Fibroblast of peridontal ligament (primary cell): ENCODE measurements around the gene PSG1.
A peak's percentile ranks its signal among the peaks of the same experiment; 100 is the strongest.
"Not testable (repeated sequence)": the region's sequence is repeated elsewhere in the genome, so short reads cannot be mapped to it uniquely, and the experiment has no call there.

Experiments used
- DNase-seq: peaks from one replicate; pipeline ENCODE4 v3.0.0-alpha.2; 2010; ENCODE audit errors: extremely low read depth

The PSG1 gene

DNA sequence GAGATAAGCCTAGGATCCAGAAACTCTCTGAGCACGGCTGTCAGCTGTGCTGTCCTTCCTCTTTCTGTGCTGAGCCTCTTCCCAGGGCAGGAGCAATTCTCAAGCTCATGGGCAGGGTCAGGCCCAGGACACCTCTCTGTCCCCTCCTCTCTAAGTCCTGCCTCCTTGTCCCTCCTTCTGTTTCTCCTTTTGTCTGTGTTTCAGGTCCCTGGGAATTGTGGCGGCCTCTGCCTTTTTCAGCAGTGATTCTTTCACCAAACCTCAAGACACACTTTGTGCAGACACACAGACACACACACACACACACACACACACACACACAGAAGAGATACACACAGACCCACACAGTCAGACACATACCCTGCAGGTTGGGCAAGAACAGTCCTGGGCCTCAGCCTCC, at the start of gene PSG1:
Gene PSG1 (minus strand): TSS at position 101 of the 400 bp plus-strand sequence. CDS start 132 bp downstream, outside the sequence.
- DNase-seq = no peak

DNA sequence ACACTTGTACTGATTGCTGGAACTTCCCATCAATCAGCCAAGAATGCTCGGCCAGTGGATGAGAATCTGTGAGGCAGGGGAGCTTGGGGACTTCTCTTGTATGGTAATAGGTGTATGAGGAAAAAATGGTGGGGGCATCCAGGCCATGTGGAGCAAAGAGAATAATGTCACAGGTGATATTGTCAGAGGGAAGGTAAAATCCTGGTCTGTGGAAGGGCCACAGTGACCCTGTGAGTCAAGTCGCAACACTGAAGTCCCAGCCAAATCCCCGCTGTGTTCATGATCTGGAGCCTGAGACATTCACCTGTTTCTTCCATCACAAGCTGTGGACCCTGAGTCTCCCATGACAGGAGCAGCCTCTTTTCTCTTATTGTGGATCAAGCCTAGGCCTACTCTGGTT, 49.4 kb upstream of the PSG1 start:
- no peak for DNase-seq

DNA sequence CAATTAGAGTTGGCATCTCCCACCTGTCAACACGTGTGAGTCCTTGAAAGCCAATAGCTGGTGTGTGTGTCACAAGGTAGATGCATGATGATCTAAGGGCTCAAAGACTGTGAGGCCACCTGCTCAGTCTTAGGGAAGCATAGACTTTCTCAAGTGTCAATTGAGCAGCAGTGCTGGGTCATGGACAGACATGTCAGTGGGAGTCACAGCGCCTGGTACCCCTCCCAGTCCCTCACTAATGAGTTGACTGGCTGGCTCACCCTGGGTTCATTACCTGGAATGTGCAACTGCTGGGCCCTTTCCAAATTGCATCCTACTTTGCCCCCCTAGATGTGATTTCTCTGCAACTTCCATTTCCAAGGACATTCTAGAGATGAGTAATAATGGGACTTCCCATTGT, 47.3 kb upstream of the PSG1 start:
- no peak for DNase-seq

DNA sequence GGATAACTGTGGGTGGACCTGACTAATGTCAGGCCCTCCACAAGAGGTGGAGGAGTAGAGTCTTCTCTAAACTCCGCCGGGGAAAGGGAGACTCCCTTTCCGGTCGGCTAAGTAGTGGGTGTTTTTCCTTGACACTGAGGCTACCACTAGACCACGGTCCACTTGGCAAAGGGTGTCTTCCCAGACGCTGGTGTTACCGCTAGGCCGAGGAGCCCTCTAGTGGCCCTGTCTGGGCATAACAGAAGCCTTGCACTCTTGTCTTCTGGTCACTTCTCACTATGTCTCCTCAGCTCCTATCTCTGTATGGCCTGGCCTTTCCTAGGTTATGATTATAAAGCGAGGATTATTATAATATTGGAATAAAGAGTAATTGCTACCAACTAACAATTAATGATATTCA, 43.6 kb upstream of the PSG1 start:
- peak; percentile 72 for DNase-seq

DNA sequence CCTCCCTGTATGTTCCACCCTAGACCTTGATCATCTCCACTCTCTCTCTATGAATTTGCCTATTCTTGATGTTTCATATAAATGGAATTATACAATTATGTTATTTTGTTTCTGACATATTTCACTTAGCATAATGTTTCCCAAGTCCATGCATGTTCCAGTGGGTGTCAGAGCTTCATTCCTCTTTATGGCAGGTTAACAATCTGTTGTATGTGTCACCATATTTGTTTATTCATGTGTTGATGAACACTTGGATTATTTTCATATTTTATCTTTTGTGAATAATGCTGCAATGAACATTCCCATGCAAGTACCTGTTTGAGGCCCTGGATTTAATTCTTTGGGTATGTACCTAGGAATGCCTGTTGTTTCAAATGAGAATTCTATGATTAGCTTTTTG, 41.5 kb upstream of the PSG1 start:
- not testable (repeated sequence) for DNase-seq

DNA sequence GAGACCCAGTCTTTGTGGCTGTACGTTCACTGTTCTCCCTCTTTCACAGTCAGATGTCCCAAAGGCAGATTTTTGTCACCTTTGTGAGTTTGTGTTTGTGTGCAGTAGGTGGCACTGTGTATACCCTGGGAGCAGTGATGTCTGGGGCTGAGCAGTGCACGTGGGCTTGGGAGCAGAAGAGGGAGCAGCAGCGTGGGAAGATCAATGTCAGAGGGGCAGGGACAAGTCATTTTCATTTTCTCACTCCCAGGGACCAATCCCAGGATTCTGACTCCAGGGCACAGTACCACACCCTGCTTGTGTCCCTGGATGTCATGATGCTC, 40.2 kb upstream of the PSG1 start:
- no peak for DNase-seq

DNA sequence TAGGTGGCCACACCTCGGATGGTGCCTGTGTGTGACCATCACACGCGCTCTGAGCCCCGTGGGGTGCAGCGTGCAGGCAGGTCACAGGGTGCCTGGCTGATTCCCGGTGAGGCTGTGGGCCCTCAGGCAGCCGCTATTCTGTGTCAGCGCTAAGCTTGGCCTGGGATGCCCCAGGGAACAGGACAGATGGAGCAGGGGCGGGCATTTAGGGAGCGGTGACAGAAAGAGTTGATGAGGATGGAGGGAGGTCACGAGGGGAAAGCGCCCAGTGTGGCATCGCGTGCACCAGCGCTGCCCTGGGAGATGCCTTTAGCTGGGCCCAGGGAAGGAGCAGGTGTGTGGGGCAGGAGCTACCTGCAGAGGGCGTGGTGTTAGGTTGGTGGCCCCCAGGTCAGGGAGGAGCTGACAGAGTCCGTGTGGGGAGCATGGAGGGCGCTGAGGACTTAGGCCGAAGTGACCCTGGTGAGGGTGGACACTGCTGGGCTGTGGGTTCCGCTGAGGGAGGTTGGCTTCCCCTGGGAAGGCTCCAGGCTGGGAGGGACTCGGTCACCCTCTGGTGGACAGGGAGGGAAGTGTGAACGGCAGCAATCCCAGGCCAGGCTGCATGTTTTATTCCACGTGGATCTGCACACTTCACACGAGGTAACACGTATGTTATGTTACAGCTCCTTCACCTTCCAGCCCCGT, 39.7 kb upstream of the PSG1 start:
- DNase-seq = not testable (repeated sequence)

DNA sequence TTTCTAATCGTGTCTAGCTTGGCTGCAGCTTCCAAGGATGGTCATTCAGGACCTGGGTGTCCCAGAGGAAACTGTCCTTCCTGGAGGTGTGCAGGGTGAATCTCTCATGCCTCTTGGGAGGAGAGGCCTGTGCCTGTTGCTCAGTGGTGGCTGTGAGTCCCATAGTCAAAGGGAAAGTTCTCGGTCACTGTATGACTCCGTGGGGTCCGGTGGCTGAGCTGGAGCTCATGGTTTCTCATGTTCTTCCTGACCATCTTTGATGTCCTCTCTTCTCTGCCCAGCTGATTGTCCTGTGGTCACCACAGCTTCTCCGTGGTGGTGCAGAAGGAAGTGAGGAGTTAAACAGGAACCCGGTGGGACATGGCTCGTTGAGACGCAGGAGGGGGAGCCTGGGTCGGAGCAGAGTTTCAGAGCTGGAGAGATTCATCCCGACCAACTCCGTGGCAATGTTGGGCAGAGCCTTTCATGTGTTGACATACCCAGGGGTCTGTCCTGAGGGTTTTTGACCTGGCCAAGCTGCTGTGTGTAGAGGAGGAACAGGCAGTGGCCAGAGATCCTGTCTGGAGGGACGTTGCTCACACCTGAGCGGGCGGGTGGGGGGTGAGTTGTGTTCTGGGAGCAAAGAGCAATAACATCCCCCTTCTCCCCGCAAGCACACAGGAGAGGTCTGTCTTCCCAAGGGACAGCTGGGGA, 39.0 kb upstream of the PSG1 start:
- not testable (repeated sequence) for DNase-seq

DNA sequence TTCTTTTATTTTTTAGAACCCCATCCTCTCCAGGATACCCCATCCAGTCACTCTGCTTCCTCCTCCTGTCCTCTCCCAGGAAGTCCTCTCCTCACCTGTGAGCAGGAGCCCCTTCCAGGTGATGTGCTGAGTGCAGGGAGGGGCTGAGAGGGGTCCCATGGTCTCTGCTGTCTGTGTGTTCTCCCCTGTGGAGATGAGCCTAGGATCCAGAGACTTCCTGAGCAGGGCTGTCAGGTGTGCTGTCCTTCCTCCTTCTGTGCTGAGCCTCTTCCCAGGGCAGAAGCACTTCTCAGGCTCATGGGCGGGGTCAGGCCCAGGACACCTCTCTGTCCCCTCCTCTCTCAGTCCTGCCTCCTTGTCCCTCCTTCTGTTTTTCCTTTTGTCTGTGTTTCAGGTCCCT, 38.1 kb upstream of the PSG1 start, which contains the start of gene PSG6:
Gene PSG6 (minus strand): TSS at position 261 of the 400 bp plus-strand sequence. CDS start 102 bp downstream, at position 159.
- not testable (repeated sequence) for DNase-seq

DNA sequence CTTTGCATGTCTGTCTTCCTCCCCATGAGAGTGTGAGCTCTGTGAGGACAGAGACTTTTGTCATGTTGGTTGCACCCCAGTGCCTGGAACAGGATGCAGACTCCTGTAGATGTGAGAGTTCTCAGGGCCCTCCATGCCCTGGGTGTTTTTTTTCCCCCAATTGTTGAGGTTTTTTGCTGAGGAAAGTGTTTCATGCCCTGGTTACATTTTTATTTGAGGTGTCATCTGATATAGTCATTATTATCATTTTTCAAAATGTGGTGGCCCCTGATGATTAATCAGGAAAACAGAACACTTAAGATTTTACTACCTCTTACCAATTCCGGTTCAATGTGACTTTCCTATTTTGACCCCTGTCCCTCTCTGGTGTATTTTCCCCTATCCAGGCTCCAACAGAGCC, 37.4 kb upstream of the PSG1 start:
- DNase-seq = not testable (repeated sequence)

DNA sequence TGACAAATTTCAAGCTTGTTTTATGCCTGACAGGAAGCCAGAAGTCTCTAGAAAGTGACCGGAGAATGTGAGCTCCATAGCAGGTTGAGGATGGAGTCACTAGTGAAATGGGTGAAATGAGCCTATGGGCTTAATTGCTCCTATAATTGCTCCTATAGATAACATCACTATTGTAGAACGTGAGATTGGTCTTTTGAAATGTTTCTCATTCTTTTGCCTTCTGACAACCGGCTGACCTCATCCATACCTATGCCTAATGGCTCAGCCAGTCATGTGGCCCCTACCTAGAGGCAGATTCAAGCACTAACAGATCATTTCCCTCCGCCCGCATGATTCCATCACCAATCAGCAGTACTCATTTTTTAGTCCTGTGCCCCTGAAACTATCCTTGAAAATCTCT, 34.0 kb upstream of the PSG1 start:
- not testable (repeated sequence) for DNase-seq

DNA sequence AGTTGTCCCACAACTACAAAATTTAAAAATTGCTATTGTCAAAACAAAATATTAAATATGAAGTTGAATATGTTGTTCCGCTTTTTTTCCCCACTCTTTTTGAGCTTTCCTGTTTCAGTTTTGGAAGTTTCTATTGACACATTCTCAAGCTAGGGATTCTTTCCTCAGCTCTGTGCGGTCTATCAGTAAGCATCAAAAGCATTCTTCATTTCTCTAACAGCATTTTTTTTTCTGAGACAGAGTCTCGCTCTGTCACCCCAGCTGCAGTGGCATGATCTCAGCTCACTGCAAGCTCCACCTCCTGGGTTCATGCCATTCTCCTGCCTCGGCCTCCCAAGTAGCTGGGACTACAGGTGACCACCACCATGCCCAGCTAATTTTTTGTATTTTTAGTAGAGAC, 33.4 kb upstream of the PSG1 start:
- DNase-seq = not testable (repeated sequence)

DNA sequence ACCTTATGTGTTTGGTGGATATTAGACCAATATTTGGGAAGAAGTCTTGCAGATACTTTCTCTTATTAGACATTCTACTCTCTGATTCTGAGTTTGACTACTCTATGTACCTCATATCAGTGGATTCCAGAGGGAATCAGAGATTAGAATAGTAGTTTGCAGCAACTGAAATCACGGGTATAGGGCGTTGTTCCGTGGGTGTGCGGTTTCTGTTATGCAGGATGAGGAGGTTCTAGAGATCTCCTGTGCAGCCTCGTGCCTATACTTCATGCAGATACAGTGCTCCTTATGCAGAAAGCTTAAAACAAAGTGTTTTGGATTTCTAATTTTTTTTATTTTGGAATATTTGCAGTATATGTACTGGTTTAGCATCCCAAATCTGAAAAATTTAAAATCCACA, 32.2 kb upstream of the PSG1 start:
- DNase-seq = not testable (repeated sequence)

DNA sequence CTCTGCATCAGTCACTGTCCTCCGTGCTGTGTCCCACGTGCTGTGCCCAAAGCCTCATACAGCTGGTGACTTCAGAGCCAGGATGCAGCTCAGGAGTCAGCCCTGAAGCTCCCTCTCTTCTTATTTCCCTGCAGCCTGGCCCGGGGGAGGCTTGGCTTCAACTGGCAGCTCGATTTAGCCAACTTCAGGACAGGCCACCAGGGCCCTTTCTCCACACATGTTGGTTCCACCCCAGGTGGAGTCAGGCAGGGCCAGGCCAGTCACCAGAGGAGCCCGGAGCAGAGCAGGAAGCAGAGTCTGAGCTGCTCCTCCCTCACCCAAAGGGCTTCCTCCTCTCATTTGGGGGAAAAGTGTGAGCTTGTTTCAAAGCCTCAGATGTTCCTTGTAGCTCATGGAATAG, 26.6 kb upstream of the PSG1 start:
- DNase-seq = not testable (repeated sequence)

DNA sequence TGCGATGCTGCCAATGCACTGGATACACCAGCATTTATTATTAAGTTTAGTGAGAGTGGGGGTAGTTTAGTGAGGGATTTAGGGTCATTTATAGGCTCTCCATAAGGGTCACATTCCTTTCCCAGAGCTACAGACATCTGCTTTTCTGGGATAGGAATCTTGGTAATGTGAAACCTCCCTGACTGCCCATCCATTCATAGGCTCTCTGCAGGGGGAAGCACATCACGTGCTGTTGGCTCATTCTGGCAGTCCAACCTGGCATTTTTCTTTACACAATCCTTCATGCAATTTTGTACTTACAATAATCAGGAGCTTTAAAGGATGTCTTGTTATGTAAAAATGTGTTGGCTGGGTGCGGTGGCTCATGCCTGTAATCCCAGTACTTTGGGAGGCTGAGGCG, 21.0 kb upstream of the PSG1 start:
- peak; percentile 41 for DNase-seq

DNA sequence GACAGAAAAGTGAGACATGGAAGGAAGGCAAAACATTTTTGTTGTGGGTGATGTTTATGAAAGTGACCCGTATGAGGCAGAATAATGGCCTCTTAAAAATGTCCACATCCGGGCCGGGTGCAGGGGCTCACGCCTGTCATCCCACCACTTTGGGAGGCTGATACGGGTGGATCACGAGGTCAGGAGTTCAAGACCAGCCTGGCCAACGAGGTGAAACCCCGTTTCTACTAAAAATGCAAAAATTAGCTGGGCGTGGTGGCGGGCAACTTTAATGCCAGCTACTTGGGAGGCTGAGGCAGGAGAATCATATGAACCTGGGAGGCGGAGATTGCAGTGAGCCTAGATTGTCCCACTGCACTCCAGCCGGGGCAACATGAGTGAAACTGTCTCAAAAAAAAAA, 20.2 kb upstream of the PSG1 start:
- DNase-seq = not testable (repeated sequence)

DNA sequence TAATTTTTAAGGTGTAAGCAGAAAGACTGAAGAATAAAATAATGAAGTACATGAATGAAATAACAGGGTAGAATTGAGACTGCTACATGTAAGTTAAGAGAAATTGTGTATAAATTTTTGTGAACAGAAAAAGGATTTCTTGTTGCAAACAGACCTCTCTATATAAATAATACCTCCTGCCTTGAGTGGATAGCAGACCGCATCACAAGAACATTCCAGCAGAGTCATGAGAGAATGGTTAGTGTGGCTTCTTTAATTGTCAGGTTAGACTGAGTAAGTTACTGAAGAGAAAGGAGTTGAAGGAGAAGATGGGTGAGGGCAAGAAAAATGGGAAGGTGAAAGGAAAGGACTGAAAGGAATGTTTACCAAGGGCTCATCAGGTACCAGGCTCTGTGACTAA, 19.6 kb upstream of the PSG1 start:
- DNase-seq = peak; percentile 16

DNA sequence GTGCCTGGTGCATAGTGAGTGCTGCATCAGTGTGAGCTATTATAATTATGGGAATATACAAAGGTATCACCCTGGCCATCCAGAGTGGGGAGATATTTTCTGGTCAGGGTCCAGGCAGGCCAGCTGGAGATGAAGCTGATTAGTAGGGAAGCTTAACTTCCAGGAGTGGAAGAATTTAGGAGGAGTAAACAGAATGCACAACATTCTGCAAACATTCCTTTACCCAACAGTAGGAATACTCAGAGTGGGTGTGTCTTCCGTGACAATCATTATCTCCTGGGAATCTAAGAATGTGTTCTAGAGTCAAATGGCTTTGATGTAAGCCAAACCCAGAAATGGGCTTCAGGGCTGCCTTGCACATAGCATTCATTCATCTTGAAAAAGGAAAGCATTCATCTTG, 19.1 kb upstream of the PSG1 start:
- peak; percentile 33 for DNase-seq

DNA sequence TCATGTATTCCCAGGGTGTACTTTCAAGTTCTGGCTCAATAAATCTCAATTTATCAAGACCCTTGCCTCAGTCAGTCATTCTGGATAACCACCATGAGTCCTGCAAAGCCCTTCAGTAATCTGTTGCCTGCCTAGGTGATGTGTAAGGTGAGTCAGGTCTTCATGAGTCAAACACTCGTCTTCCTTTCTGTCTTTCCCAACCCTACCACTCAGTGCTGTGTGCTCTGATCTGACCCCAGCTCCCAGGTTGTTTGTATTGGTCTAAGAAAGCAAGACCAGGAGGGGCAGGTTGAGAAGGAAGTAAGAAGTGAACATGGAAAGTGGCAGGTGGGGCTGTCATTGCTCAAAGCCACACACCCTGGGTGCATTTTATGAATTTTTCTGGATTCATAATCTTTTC, 18.2 kb upstream of the PSG1 start:
- not testable (repeated sequence) for DNase-seq

DNA sequence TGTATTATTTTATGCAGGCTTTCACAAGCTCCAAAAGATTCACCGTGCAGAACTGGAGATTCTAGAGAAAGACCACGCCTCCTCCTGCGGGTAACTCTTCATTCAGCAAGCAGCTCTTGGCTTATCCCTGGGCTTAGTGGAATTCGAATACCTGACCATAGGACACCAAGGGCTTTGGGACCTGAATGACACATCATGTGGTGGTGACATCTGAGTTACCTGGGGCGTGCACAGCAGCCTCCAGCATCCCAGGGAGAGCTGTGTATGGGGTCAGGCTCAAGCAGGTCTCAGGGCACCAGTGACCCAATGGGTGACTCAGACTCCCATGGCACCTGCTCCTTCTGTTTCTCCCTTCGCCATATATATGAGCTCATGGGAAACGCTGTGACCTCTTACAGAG, 10.9 kb upstream of the PSG1 start:
- DNase-seq = not testable (repeated sequence)

DNA sequence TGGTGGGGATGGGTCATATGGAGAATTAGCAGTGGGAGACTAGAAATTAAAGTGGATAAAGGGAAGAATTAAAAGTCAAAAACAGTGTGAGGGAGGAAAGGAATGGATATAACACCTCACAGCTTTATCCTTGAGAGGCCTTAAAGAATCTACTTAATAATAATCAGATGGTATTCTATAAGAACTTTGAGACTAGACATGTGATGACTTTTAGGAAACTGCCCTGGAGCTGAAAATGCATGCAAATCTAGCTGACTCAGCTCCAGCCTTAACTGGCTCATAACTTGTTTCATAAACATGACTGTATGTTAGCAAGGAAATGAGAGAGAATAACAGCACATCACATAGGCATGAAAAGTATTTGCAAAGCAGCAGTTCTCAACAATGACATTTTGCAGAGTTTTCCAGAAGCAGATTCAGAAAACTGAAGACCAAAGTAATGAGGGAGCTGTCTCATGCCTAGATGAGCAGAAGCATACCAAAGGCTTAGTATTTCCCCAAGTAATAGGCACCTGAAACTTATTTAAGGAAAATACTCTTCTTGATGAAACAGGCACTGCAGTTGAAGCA, 8.4 kb upstream of the PSG1 start:
- peak; percentile 38 for DNase-seq

DNA sequence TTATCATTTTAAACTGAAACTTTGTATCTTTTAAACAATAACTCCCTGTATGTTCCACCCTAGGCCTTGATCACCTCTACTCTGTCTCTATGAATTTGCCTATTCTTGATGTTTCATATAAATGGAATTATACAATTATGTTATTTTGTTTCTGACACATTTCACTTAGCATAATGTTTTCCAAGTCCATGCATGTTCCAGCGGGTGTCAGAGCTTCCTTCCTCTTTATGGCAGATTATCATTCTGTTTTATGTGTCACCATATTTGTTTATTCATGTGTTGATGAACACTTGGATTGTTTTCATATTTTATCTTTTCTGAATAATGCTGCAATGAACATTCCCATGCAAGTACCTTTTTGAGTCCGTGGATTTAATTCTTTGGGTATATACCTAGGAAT, 3.2 kb upstream of the PSG1 start:
- DNase-seq = not testable (repeated sequence)

DNA sequence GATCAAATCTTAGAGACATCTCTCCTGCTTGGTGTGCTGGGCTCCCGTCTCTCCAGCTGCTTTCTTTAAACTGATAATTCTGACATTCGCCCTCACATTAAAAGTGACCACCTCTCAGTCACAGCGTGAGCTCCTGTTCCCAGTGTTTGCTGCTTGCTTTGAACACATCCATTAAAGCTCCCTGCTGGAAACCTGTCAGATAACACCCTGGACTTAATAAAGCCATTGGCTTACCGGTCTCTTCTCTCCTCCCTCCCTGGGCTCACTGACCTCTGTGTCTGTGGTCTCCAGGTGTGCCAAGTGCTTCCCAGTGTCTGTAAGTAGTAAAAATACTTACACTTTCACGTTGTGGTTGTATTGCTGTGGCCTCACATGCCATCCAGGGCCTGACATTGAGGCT, 2.5 kb upstream of the PSG1 start:
- DNase-seq = not testable (repeated sequence)
